SIG-M5 (cell line): ENCODE measurements around the gene RBFOX2.

Experiments
- DNase-seq: peaks from one replicate; lab custom pipeline; 2025; lab: John Stamatoyannopoulos, UW

The RBFOX2 gene

DNA sequence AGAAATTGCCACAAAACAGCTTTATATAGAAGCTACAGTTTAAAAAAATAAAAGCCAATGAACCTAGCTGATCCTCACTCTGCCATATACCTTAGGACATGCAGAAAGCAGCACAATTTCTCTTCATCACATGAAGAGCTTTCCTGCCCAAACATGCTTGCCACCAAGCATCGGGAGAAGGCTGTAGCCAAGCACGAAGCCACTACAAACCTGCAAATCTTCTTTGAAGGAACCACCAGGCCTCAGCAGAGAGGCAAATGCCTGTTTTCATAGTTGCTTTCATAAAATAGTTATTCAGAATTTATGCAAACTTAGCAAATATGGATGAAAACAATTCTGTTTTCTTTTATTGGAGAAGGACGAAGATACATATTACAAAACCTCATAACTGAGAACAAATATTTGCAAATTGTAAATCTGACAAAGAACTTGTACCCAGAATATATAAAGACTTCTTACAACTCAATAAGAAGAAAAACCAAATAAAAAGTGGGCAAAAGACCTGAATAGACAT, 100.3 kb downstream of the RBFOX2 start:
- no peak for DNase-seq

DNA sequence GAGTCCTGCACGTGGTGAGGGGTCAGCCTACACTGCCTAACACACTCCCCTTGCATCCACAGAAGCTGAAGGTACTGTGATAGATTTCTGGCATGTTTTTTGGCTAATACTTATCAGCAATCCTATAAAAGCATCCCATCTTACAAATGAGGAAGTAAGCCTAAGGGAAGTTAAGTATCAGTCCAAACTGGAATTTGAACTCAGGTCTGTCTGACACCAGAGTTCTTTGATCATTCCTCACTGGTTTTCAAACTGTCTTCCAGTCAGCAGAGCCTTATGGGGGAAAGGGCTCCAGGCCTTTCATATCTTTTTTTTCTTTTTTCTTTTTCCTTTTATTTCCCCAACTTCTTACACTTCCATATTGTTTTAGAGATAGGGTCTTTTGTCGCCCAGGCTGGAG, 105.6 kb downstream of the RBFOX2 start:
- DNase-seq = no peak

DNA sequence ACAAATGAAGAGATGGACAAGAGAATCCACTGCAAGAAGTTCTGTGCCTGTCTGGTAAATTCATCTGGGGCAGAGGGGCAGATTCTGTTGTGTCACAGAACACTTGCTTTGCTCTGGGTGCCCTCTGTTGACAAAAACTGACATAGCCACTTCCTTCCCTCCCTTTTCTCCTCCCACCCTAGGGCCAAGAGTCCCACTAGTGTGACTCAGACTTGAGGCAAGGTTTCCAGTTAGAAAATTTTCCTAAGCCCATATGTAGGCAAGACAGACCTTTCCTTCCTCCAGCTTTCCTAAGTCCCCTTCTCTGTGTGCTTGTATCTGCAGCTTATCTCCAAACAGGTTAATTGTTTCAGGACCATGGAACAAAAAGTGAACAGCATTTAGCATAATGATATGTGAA, 106.8 kb downstream of the RBFOX2 start:
- DNase-seq = no peak

DNA sequence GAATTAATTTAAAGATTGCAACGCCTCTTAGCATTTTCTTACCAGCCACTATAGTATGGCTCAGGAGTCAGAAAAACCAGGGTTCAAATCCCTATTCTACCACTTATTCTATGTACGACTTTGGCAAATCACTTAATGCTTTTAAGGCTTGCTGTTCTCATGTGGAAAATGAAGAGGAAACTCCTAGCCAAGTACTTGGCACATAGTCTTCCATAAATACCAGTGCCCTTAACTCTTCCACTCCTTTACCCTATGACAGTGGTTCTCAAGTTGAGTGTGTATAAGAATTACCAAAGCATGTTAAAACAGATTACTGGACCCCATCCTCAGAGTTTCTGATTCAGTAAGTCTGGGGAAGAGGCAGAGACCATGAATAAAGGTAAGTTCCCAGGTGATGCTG, 107.6 kb downstream of the RBFOX2 start:
- no peak for DNase-seq

DNA sequence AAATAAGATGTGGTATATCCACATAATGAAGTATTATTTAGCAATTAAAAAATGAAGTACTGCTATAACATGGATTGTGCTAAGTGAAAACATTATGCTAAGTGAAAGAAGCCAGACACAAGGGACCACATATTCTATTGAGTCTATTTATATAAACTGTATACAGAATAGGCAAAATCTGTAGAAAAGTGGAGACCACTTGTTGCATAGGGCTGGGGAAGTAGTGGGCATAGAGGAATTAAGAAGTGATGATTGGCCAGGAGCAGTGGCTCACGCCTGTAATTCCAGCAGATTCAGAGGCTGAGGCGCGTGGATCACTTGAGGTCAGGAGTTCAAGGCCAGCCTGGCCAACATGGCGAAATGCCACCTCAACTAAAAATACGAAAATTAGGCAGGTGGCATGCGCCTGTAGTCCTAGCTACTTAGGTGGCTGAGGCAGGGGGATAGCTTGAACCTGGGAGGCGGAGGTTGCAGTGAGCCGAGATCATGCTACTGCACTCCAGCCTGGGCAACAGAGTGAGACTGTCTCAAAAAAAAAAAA, 109.6 kb downstream of the RBFOX2 start:
- no peak for DNase-seq

DNA sequence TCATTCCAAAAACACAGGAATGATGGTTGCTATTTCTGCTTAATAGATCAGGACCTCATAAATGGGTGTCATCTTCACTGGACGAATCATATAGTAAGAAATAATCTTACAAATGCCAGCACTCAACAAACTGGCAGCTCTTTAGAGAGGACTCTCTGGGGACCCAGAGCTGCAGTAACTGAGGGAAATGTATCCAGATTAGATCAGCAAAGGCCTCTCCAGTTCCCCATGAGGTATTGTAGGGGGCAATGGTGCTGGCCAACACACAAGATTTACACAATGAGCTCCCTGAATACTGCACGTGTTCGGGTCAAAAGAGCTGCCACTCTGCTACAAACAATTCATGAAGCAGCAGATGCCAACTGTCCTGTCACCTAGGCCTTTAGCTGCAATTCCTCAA, 110.2 kb downstream of the RBFOX2 start:
- DNase-seq = no peak

DNA sequence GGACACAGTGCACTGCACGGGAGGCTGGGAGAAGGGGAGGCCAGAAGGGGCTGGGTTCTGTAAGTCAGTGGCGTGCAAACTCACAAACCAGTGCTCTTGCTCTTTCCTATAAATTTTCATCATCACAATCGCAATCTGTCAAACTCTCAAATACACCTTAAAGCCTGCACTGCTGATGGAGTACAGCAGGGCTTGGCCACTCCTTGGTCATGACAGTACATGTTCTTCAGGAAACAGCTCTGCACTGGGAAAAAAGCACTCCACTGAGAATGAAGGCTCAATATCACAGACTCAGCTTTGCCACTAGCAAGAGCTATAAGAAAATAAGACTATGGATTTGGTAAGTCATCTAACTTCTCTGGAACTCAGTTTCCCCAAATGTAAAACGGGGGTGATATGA, 111.0 kb downstream of the RBFOX2 start:
- no peak for DNase-seq

DNA sequence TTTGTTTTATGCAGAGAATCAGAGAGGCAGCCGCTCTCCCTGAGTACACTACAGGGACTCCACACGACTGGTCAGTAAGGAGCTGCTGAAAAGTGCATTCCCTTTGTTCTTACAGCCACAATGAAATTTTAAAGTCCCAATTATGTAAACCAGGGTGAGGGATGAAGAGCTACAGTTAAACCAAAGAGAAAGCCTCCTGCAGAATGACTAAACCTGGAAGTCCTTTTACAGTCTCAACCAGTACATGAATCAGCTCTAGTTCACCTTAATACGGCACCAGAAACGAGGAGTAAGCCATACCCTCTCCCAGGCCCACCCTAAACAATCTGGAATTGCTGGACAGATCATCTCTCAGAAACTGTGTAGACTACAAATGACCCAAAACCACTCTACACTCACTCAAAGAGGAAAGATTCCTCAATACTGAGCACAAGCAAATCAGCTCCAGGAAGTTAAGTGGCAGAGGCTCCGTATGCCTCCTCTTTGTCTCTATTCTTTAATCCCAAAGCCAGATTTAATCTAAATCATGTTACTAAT, 113.1 kb downstream of the RBFOX2 start:
- DNase-seq = no peak

DNA sequence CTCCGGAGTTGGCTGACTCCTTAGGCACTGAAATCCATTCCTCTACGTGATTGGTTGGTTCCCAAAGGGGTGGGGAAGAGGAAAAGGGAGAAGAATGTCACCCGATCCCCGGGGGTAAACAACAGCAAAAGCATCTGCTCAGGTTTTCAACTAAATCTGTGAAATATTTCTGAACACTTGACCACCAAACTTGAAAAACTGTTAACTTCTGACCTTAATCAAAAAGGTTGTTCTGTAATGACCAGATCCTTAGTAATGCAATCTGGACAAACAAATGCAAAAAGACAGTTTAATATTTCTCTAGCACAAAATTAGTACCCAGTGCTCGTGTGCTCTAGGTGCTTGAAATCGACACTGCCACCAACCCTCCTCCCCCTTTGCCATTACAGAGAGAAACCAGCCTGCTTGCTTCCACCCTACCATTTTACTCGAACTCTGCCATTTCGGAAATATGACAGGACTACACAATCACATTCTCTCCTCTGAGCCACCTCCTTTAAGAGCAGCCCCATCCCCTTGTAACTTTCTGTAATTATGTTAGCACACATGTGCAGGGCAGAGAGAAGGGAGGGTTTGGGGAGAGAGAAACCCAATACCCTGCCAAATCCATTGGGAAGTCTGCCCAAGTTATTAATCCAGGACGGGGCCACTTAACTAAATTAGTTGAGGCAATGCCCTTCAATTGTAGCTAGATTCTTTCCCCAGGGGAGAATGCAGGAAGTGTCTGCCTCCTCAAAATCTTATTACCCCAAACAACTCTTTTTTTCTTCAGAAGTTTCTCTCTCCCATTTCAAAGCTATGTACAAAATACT, 113.8 kb downstream of the RBFOX2 start:
- no peak for DNase-seq

DNA sequence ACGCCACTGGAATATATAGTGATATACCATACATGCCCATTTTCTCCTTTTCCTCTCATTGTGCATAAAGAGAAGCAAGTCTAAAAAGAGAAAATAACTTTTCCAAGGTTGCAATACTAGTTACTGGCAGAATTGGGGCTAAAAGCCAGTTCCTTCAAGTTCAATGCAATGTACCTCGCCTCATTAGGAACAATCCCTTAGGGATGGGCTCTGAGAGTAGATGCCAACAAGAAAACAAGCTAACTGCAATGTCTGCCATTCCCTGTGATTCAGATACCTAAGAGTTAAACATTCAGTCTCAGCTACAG, 114.3 kb downstream of the RBFOX2 start:
- no peak for DNase-seq

DNA sequence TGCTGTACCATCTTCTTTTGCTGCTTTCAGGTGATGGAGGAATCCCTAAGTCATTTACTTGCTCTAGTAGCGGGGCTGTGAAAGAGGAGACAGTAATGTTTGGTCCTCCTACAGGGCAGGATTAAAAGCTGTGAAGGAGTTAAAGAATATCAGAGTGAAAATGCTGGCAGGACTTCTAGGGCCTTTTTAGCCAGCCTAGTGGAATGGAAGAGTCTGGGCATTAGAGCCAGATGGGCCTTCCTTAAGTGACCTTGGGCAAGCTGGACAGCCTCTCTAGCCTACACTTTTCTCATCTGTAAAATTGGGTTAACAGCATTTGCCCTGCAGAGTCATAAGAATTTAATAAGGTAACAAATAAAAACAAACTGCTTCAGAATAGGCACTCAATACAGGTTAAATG, 114.7 kb downstream of the RBFOX2 start:
- no peak for DNase-seq

DNA sequence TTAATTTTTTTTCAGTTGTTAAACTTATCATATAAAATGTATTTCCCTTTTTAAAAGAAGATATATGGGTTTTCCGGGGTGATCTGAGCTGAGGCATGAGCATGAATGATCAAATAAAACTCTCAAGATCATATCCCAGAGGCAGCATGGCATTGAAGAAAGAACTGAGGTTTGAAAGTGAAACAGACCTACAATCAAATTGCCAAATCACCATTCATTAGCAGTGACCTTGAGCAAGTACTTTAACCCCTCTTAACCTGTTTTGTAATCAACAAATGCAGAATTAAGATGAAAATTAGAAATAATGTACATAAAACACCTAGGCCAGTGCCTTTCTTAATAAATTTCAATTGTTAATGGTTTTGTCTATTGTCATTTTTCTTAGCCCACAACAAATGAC, 116.0 kb downstream of the RBFOX2 start:
- DNase-seq = no peak

DNA sequence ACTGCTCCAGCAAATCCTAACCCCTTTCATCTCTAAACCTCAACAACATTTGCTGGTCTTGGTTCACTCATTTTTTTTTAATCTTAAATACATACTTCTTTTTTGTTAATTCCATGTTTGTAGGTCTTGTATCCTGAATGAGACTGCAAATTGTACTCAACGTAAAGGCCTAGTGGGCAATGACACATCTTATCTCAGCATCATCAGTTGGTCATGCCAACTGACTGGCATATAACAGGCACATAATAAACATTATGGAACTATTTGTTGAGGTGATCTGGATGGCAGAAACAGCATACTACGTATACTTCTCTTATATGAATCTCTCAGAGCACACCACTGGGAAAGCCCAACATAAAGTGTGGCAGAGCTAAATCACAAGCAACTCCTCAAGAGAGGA, 116.7 kb downstream of the RBFOX2 start:
- DNase-seq = no peak

DNA sequence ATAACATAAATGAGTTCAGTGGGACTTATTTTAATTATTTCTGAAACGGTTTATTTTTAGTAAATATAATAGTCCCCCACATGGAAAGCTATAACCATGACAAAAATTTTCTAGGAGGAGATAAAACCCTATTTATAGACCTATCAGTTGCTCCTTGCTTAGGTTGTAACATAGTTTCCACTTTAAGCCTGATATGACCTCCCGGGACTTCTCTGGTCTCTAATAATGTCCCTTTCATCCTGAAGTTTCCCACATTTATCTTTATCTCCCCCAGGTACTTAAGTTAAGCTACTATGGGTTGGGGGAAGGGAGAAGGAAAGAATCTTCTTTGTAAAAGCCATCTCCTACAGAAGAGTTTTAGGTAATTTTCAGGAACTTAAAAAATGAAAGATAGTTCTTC, 117.7 kb downstream of the RBFOX2 start:
- DNase-seq = no peak

DNA sequence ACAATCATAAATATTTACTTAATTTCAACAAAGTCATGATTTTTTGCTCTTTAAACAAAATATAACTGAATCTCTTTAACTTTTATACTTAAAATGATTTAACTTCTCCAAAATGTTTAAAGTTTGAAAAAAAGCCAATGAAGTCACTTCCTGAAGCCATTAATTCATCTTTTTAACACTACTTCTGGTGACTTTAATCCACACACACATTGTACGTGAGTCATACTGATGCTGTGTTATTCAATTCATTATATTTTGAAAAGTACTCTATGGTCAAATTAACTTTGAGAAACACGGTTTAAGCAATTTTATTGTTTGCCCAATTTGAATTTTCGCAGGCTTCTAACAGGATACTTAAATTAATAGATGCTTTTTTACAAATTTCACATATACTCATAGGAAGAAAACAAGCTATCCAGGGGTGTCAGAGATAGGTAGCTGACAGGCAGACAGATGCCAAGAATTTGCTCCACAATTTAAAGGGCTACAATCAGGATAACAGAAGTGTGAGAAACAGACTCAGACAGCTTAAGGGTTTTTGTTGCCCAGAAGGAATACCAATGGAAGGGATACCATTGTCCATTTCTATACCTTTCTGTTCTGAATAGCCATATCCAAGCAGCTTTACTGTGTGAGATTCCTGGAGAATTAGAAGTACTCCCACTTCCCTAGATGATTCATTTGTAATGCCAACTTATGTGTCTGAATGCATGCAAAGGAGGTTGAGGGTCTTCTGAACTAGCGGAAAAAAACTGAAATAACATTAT, 118.4 kb downstream of the RBFOX2 start:
- DNase-seq = no peak

DNA sequence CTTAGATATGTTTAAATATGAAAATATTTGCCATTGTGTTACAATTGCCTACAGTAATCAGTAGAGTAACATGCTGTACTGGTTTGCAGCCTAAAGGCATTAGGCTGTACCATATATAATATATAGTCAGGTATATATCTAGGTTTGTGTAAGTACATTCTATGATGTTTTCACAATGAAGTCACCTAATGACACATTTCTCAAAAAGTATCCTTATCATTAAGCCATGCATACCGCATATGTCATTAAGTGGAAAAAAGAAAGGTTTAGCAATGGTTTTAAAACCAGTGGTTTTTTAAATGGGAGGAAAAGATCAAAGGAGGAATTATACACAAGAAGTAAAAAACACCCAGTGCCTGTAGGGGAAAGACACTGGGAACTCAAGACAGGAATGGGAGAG, 122.7 kb downstream of the RBFOX2 start:
- DNase-seq = no peak

DNA sequence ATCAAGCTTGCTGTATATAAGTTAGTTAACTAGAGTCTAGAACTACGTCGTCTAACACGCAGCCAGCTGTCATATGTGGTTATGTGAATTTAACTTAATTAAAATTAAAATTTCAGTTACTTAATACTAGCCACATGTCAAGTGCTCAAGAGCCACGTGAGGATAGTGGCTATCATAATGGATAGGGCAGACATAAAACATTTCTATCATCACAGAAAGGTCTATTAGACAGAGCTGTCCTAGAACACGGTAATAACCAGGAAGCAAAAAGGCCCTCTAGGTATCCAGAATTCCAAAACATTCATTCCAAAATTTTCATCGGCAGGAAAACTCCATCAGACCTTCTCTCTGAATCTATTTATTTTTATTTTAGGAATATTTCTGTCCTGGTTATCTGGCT, 123.9 kb downstream of the RBFOX2 start:
- DNase-seq = no peak

DNA sequence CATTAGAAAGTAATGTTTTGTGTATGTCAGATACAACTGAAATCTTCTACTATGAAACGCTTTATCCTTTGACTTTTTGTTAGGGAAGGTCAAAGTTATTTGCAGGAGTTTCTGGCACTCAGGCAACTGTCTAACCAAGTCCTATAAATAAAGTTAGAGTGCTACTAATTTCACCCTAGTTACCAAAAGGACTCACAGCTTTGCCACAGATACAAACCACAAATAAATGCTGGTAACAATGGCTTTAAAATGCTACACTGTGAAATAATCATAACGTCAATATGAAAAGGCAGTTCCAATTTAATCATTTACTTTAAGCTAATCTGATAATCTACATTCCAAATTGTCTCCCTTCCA, 124.3 kb downstream of the RBFOX2 start:
- DNase-seq = no peak

DNA sequence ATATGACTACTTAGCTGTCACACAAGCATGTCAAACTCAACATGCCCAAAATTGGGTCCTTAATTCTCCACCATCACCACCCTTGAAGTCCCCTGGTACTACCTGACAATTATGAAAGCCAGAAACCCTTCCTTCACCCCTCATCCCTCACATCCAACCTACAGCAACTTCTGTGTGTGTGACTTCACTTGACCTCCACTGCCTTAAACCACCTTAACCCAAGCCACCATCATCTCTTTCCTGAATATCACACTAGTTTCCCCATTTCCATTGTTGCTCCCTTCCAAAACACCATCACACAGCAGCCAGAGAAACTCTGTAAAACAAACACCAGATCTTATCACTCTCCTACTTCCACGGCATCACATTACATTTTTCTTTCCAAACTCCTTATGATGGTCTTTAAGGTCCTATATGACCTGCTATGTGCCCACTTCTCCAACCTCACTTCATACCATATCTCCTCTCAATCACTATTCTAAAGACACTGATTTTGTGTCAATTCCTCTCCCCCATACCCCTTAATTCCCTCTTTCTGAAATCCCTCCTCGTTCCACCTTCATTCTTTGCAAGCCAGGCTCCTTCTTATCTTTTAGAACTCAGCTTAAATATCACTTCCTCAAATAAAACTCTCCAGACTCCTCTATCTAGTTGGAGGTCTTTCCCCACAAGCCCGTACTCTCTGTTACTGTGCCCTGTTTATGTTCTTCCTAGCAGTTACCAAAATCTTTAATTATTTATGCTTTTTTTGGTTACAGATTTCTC, 124.9 kb downstream of the RBFOX2 start:
- DNase-seq = no peak

DNA sequence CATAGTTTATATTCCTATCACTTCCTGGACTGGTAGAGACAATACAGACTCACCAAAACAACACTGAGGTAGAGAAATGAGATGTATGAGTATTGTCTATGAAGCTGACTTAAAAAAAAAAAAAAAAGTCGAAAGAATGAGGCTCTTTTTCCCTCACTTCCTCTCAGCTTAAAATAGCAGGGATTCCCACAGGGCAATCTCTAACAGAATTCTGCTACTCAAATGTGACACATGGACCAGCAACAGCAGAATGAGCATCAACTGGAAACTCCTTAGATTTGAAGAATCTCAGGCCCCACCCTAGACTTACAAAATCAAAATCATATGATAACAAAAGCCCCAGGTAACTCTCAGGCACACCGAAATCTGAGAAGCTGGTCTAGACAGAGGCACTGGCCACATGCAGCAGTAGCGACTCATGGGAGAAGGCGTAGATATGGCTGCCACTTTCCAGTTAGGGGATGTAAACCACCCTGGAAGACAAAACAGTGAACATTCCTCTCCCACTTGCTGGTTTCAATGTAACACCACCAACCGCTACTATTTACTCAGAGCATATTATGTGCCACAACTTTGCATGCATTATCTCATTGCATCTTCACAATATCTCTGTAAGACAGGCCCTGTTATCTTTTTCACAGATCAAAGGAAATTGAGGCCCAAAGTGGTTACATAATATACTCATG, 128.0 kb downstream of the RBFOX2 start:
- DNase-seq = no peak

DNA sequence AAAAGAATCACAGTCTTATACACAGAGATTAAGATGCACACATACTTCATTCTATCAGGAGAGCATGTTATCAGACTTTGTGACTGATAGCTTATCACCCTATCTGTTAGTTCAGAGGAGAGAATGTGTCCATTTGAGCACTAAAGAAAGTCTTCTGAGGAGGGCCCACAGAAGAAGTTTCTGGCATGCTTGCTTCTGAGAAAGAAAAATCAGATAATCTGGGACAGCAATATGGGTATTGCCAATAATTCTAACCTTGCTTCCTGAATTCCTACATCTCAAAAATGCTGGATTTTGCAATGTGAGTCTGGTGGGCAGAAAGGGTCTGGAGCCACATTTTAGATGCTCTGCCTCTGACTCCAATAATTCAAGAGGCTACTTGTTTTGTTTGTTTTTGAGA, 128.9 kb downstream of the RBFOX2 start:
- no peak for DNase-seq
